Esophagus squamous epithelium (tissue), 5 donors: Measurements from ENCODE around the gene RNF208. TPM values are rescaled to one million over a fixed set of nuclear protein-coding genes. Genes with fewer than 3 reads are reported as not detected.

Experiments
- DNase-seq: peaks from one replicate; lab custom pipeline; 2025; lab: John Stamatoyannopoulos, UW
- H3K27ac ChIP-seq, 4 donors: fragments of 200-600 bp; sonication (generic); one replicate each; pipeline ENCODE4 v1.5.1; 2016 to 2019; ENCODE audit warnings: mild to moderate bottlenecking in 1 of 4
- H3K27me3 ChIP-seq, 4 donors: fragments of 200-600 bp; sonication (generic); 1 replicate in 3 of 4; 2 replicates in 1 of 4; pipeline versions ENCODE4 v1.5.1 to v1.6.0; 2017 to 2021; ENCODE audit warnings: antibody characterized with exemption in 1 of 4
- H3K36me3 ChIP-seq, 3 donors: fragments of 200-600 bp; sonication (generic); one replicate each; pipeline ENCODE4 v1.5.1; 2016 to 2019
- H3K4me1 ChIP-seq, 3 donors: fragments of 200-600 bp; sonication (generic); one replicate each; pipeline ENCODE4 v1.5.1; 2017 to 2019
- H3K4me3 ChIP-seq, 4 donors: fragments of 200-600 bp; sonication (generic); 1 replicate in 3 of 4; 2 replicates in 1 of 4; pipeline ENCODE4 v1.5.1; 2016 to 2019; ENCODE audit warnings: mild to moderate bottlenecking in 2 of 4, moderate library complexity in 1 of 4
- H3K9me3 ChIP-seq, 3 donors: fragments of 200-600 bp; sonication (generic); one replicate each; pipeline ENCODE4 v1.5.1; 2016 to 2019
- CTCF ChIP-seq, 6 experiments: fragments of 450-650 bp in 4 of 6; fragments of 200-600 bp in 2 of 6; sonication (generic) in 2 of 6; IDR thresholded peaks; one replicate each; pipeline ENCODE4 v1.5.1; 2016 to 2019; ENCODE audit warnings: antibody characterized with exemption in 6 of 6, mild to moderate bottlenecking in 4 of 6, moderate library complexity in 4 of 6
- POLR2A ChIP-seq, 4 donors: fragments of 450-650 bp; IDR thresholded peaks; one replicate each; pipeline ENCODE4 v1.6.1; 2017; ENCODE audit warnings: antibody characterized with exemption in 4 of 4, mild to moderate bottlenecking in 4 of 4, moderate library complexity in 3 of 4
- WGBS, 2 donors: methylation state at CpG; one replicate each; pipeline ENCODE4 v1.1.5; 2018; 5-methylcytosine and 5-hydroxymethylcytosine counted together
- intact Hi-C: fragments of 100-400 bp; cut with DNase I; formaldehyde crosslinking; loops from one replicate; pipeline ENCODE4 v1.15.0; 2022
- total RNA-seq, 4 donors: library from RNA; depleted of rRNA; stranded (reverse); fragments of >200 nt; gene quantifications; one replicate each; pipeline ENCODE4 v1.1.0, GENCODE V29; 2016
- donor health status: DM: yes; HTN: yes; CAD: no.

Gene RNF208
- total RNA-seq = 1 to 10 TPM; 2.3 to 3.2 (median 2.5) TPM

GRCh38 chr9:137222190-137223077 is at the start of gene RNF208:
Gene RNF208 (minus strand): TSS chr9:137222240. CDS start chr9:137221212, 1,028 bp downstream.
- 2% methylated on average over 9 of the region's 88 CpGs; no CpG with 5 or more reads in 1 of the 2 donors for WGBS, 2 donors
- no peak for TF ChIP-seq POLR2A (IDR thresholded peaks at IDR 0.05)
- TF ChIP-seq CTCF (IDR thresholded peaks at IDR 0.05) = no peak
- Histone ChIP-seq H3K27me3 (peaks cover 0 to 6% (median 0%) of the 10 kb centered on the region in 4 donors), H3K27ac (peak within 1 kb of the TSS; percentile 92 to 97 (median 96)), H3K4me1 (peaks cover 43 to 90% (median 49%) of the 10 kb centered on the region in 3 donors), H3K36me3 (no peaks in the 10 kb centered on the region), H3K9me3 (no peaks in the 10 kb centered on the region), H3K4me3 (peak within 1 kb of the TSS; percentile 47 to 89 (median 66))
- intact Hi-C loops = no loop called here
- DNase-seq = no peak

GRCh38 chr9:137271696-137272076 is 49.6 kb upstream of the RNF208 start:
- peaks cover 16 to 68% (median 18%) of the 10 kb centered on the region in 3 donors for H3K36me3 ChIP-seq
- H3K9me3 ChIP-seq = no peaks in the 10 kb centered on the region
- peaks cover 22 to 90% (median 35%) of the 10 kb centered on the region in 3 donors for H3K4me1 ChIP-seq
- 17 to 43% methylated on average over 3 of the region's 3 CpGs for WGBS, 2 donors
- intact Hi-C loops = no loop called here
- no peaks in the 10 kb centered on the region for H3K27me3 ChIP-seq
- no peak for TF ChIP-seq CTCF (IDR thresholded peaks at IDR 0.05)
- no peak for TF ChIP-seq POLR2A (IDR thresholded peaks at IDR 0.05)
- no peak for DNase-seq
- H3K4me3 ChIP-seq = no peak overlapping the region
- H3K27ac ChIP-seq = no peak overlapping the region

- no peaks in the 10 kb centered on the region for H3K27me3 ChIP-seq
- TF ChIP-seq CTCF (IDR thresholded peaks at IDR 0.05) = no peak
- TF ChIP-seq POLR2A (IDR thresholded peaks at IDR 0.05) = no peak
- no peak for DNase-seq
- H3K4me3 ChIP-seq = no peak overlapping the region
- intact Hi-C loops = no loop called here
- H3K36me3 ChIP-seq = peaks cover 21 to 74% (median 24%) of the 10 kb centered on the region in 3 donors
- H3K27ac ChIP-seq = no peak overlapping the region
- peaks cover 16 to 84% (median 29%) of the 10 kb centered on the region in 3 donors for H3K4me1 ChIP-seq
- no peaks in the 10 kb centered on the region for H3K9me3 ChIP-seq
- 71 to 79% methylated on average over 14 to 19 of the region's 32 CpGs for WGBS, 2 donors
Observed at GRCh38 chr9:137270929-137271695, 49.1 kb upstream of the RNF208 start.

GRCh38 chr9:137269231-137269772 is 47.3 kb upstream of the RNF208 start:
- peak overlapping the region in 1 of 4 donors; percentile 33 for H3K4me3 ChIP-seq
- H3K27me3 ChIP-seq = no peaks in the 10 kb centered on the region
- intact Hi-C loops = no loop called here
- peaks cover 6 to 66% (median 20%) of the 10 kb centered on the region in 3 donors for H3K4me1 ChIP-seq
- TF ChIP-seq POLR2A (IDR thresholded peaks at IDR 0.05) (peak in 1 of 4 donors; percentile 35), CTCF (IDR thresholded peaks at IDR 0.05) (peak in 1 of 6 experiments; percentile 6)
- no peak for DNase-seq
- peaks cover 28 to 92% (median 32%) of the 10 kb centered on the region in 3 donors for H3K36me3 ChIP-seq
- peak overlapping the region; percentile 31 to 70 (median 50) for H3K27ac ChIP-seq
- 40 to 50% methylated on average over 14 to 17 of the region's 17 CpGs for WGBS, 2 donors
- no peaks in the 10 kb centered on the region for H3K9me3 ChIP-seq
